Ovary (tissue), 9 donors: ENCODE data around the gene TP53BP2. TPM values are rescaled to one million over a fixed set of nuclear protein-coding genes. Genes with fewer than 3 reads are reported as not detected.

Experiments used
- DNase-seq, 5 donors: peaks; one replicate each; pipeline ENCODE4 v3.0.0-alpha.2; 2019 to 2020
- H3K27ac ChIP-seq, 2 donors: fragments of 200-600 bp; one replicate each; pipeline versions ENCODE4 v1.5.1 to v1.8.0; 2019 to 2022
- H3K27me3 ChIP-seq: fragments of 200-600 bp; one replicate; pipeline ENCODE4 v1.8.0; 2022
- H3K36me3 ChIP-seq: fragments of 200-600 bp; sonication (generic); one replicate; pipeline ENCODE4 v1.5.1; 2019
- H3K4me1 ChIP-seq: one replicate; pipeline ENCODE4 v1.8.1; 2013; ENCODE audit warnings: mild to moderate bottlenecking, moderate library complexity; ENCODE audit not compliant: insufficient read depth
- H3K4me3 ChIP-seq: fragments of 200-600 bp; sonication (generic); one replicate; pipeline ENCODE4 v1.5.1; 2017
- H3K9me3 ChIP-seq, 2 donors: fragments of 200-600 bp in 1 of 2; sonication (generic) in 1 of 2; one replicate each; pipeline versions ENCODE4 v1.5.1 to v1.8.1; 2013 to 2019; ENCODE audit warnings: mild to moderate bottlenecking in 1 of 2, moderate library complexity in 1 of 2
- EP300 ChIP-seq: sonication (generic); formaldehyde crosslinking; IDR thresholded peaks from one replicate; pipeline ENCODE4 v1.6.1; 2017; ENCODE audit warnings: antibody characterized with exemption
- POLR2A ChIP-seq: fragments of 450-650 bp; IDR thresholded peaks from one replicate; pipeline ENCODE4 v1.6.1; 2017; ENCODE audit warnings: antibody characterized with exemption, mild to moderate bottlenecking, moderate library complexity
- WGBS, 3 donors: extraction: QIAGEN DNeasy Blood & Tissue Kit in 1 of 3; methylation state at CpG; one replicate each; pipeline versions ENCODE4 v1.1.5 to v1.1.7; 2013 to 2017; 5-methylcytosine and 5-hydroxymethylcytosine counted together
- intact Hi-C, 4 donors: fragments of 100-400 bp; cut with DNase I; formaldehyde crosslinking; loops; one replicate each; pipeline versions ENCODE4 v1.11.0 to v1.15.1; 2022 to 2023
- polyA plus RNA-seq, 2 donors: library from polyadenylated mRNA; stranded (reverse); fragments of 200-250 nt in 1 of 2; fragments of 350-450 nt in 1 of 2; fragmentation: Illumina TruSeq in 1 of 2; extraction: RNeasy Lipid Tissue Mini Kit (QIAGEN cat#74804) in 1 of 2; gene quantifications; one replicate each; pipeline ENCODE4 v1.2.3, GENCODE V29; 2013 to 2014
- total RNA-seq, 7 donors: library from RNA; depleted of rRNA in 2 of 7; stranded (reverse); fragments of >200 nt in 2 of 7; fragmentation: NEBNext Ultra II Directional in 3 of 7; extraction: Animal tissue kit (Norgen Biotek cat#: 25700) in 3 of 7; gene quantifications; one replicate each; pipeline versions ENCODE4 v1.1.0 to v1.2.4, GENCODE V29; 2016 to 2023
- TF ChIP-seq, protein P1 (sequence below), 3 donors: fragments of 450-650 bp in 2 of 3; fragments of 200-600 bp in 1 of 3; IDR thresholded peaks; one replicate each; pipeline versions ENCODE4 v1.5.1 to v1.8.0; 2016 to 2022; ENCODE audit warnings: antibody characterized with exemption in 3 of 3, mild to moderate bottlenecking in 1 of 3
- donor health status: DM: no; HTN: no; CAD: no; lungs with moderate emphysema.
- donor health status: DM: no; HTN: no; CAD: no.
- donor health status: Bipolar disorder and iron deficiency.
- donor health status: DM: yes; HTN: yes; CAD: no.
- donor health status: DM: no; HTN: no; CAD: no.
- donor health status: DM: yes; HTN: yes; CAD: no.

Gene TP53BP2
- total and polyA plus RNA-seq, 9 donors, result 12.4 to 43.6 (median 36.8) TPM

GRCh38 chr1:223864084-223864483 is 18.3 kb upstream of the TP53BP2 start:
- 89 to 91% (median 90%) methylated on average over 17 of the region's 17 CpGs for WGBS, 3 donors
- Histone ChIP-seq H3K9me3 (no peaks in the 10 kb centered on the region), H3K27ac (no peak overlapping the region), H3K4me1 (no peaks in the 10 kb centered on the region), H3K36me3 (no peaks in the 10 kb centered on the region), H3K4me3 (no peak overlapping the region), H3K27me3 (no peaks in the 10 kb centered on the region)
- intact Hi-C loops, result no loop called here
- TF ChIP-seq, protein P1, sequence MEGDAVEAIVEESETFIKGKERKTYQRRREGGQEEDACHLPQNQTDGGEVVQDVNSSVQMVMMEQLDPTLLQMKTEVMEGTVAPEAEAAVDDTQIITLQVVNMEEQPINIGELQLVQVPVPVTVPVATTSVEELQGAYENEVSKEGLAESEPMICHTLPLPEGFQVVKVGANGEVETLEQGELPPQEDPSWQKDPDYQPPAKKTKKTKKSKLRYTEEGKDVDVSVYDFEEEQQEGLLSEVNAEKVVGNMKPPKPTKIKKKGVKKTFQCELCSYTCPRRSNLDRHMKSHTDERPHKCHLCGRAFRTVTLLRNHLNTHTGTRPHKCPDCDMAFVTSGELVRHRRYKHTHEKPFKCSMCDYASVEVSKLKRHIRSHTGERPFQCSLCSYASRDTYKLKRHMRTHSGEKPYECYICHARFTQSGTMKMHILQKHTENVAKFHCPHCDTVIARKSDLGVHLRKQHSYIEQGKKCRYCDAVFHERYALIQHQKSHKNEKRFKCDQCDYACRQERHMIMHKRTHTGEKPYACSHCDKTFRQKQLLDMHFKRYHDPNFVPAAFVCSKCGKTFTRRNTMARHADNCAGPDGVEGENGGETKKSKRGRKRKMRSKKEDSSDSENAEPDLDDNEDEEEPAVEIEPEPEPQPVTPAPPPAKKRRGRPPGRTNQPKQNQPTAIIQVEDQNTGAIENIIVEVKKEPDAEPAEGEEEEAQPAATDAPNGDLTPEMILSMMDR (IDR thresholded peaks at IDR 0.05), result no peak
- TF ChIP-seq EP300 (no peak), POLR2A (no peak)
- no peak for DNase-seq

DNA sequence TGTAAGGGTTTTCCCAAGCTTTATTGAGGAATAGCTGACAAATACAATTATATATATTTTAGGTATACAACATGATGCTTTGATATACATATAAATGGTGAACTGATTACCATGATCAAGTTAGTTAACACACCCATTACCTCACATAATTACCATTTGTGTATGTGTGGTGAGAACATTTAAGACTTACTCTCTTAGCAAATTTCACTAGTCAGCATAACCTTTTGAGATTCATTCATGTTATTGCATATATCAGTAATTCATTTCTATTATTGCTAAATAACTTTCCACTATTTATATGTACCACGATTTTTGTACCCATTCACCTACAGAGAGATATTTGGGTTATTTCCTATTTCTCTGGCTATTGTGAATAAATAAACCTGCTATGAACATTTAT is 16.2 kb upstream of the TP53BP2 start:
- no peak overlapping the region for H3K27ac ChIP-seq
- DNase-seq, result no peak
- H3K4me1 ChIP-seq, result no peaks in the 10 kb centered on the region
- H3K9me3 ChIP-seq, result no peaks in the 10 kb centered on the region
- H3K27me3 ChIP-seq, result no peaks in the 10 kb centered on the region
- H3K4me3 ChIP-seq, result no peak overlapping the region
- TF ChIP-seq, protein P1 (IDR thresholded peaks at IDR 0.05), result no peak
- TF ChIP-seq POLR2A, result no peak
- WGBS, 3 donors, result 84 to 89% (median 88%) methylated on average over 1 of the region's 1 CpG
- intact Hi-C loops, result no loop called here
- H3K36me3 ChIP-seq, result no peaks in the 10 kb centered on the region

GRCh38 chr1:223860051-223860622 is 14.4 kb upstream of the TP53BP2 start:
- Histone ChIP-seq H3K4me3 (no peak overlapping the region), H3K27me3 (no peaks in the 10 kb centered on the region), H3K36me3 (no peaks in the 10 kb centered on the region), H3K4me1 (no peaks in the 10 kb centered on the region), H3K27ac (no peak overlapping the region), H3K9me3 (no peaks in the 10 kb centered on the region)
- TF ChIP-seq EP300 (no peak), POLR2A (no peak)
- TF ChIP-seq, protein P1 (IDR thresholded peaks at IDR 0.05), result no peak
- DNase-seq, result no peak
- intact Hi-C loops, result no loop called here
- WGBS, 3 donors, result 64 to 74% (median 65%) methylated on average over 5 of the region's 5 CpGs

GRCh38 chr1:223859058-223859457 is 13.3 kb upstream of the TP53BP2 start:
- TF ChIP-seq POLR2A, result no peak
- TF ChIP-seq, protein P1 (IDR thresholded peaks at IDR 0.05), result no peak
- no peak for TF ChIP-seq EP300
- intact Hi-C loops, result no loop called here
- no peaks in the 10 kb centered on the region for H3K36me3 ChIP-seq
- no peak overlapping the region for H3K4me3 ChIP-seq
- H3K27ac ChIP-seq, result no peak overlapping the region
- DNase-seq, result no peak
- WGBS, 3 donors, result 15 to 28% (median 15%) methylated on average over 8 of the region's 8 CpGs
- no peaks in the 10 kb centered on the region for H3K27me3 ChIP-seq
- H3K4me1 ChIP-seq, result no peaks in the 10 kb centered on the region
- no peaks in the 10 kb centered on the region for H3K9me3 ChIP-seq
